Hematopoietic multipotent progenitor cell treated with erythropoietin and hydrocortisone succinate and interleukin-3 and kit ligand, for 6 days (in vitro differentiated cells): ENCODE results near the gene LRRC26.
"Not testable (repeated sequence)": the region's sequence is repeated elsewhere in the genome, so short reads cannot be mapped to it uniquely, and the experiment has no call there.

Experiments used
- DNase-seq: peaks from one replicate; pipeline ENCODE4 v3.0.0-alpha.2; 2015

LRRC26 gene

DNA sequence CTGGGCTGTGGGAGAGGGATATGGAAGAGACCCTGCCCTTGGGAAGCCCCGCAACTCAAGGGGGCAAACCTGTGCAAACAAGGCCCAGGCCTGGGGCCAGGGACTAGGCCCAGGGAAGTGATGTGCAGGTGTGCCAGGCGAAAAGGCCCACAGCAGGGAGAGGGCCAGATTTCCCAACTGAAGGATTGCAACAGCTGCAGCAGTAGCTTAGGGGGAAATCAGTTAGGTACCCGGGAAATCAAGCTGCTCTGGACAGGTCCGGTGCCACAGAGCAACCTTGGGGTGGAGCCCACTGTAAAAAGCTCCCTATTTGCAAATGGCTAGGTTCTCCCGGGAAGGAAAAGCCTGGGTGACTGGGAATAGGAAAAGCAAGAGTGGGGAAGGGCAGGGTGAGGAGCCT, 20.5 kb downstream of the LRRC26 start:
- DNase-seq, result no peak

DNA sequence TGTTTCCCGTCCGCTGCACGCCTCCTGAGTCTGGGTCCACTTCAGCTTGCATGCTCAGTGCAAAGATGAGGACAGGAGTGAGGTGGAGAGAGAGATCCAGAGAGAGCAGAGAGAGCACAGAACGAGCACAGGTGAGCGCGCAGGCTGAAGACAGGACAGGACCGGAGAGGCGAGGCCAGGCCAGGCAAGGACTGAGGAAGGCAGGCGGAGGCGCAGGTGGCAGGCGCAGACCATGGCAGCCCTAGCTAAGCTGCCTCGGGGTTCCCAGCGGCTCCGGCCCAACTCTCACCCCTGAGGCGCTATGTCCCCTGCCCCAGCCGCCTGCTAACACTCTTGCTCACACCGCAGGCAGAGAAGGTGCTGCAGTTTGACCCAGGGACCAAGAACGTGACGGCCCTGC, 21.2 kb downstream of the LRRC26 start:
- DNase-seq, result no peak

DNA sequence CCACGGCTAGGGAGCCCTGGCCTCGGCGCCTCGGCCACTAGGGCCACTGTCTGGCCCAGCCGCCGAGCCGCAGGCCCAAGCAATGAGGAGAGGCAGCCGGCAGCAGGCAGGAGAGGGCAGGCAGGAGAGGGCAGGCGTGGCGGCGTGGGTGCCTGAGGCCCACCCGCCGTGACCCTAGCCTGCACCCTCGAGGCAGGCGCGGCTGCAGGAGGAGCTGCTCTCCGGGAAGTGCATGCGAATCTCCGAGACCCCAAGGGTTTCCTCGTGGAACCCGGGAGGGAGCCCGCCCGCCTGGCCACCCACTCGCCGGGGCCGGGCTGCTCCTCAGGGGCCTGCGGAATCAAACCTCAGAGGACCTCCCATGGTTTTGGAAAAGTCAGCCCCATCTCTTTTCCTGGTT, 21.6 kb downstream of the LRRC26 start:
- DNase-seq, result no peak

DNA sequence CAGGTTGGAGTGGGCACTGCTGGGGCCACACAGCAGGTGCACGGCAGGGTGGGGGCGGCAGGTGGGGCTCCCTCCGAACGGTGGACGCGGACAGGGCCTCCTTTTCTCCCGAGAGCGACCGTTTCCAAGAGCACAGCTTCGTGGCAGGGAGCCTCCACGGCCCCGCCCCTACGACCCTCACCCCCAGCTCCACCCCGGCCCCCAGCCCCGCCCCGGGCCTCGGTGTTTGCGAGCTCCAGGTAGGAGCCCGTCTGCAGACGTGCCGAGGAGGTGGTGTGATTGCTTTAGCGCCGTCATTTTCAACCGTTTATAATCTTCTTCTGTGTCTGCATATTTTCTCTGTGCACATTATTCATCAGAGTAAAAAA, 22.1 kb downstream of the LRRC26 start:
- DNase-seq, result no peak

DNA sequence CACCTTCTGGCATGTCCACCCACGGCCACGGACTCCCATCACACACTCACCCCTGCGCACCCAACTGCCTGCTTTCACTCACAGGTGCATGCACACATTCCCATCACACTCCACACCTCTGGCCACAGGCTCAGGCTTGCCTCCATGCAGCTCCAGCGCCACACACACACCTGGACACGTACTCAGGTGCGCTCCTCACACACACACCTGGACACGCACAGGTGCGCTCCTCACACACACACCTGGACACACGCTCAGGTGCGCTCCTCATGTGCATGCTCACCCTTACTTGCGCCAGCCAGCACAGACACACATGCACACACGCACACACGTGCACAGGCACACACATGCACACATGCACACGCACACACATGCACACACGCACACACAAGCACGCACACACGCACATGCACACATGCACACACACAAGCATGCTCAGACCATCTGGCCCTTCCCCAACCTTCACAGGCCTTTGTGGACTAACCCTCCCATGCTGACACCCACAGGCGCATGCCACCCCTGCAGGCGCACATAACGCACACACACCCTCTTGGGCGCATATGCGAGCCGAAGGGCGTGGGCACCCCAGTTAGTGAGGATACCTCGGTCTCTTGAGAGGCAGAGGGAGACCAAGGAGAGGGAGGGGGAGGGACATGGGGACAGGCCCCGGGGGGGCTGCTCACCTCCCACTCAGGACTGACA, 22.6 kb downstream of the LRRC26 start:
- no peak for DNase-seq

DNA sequence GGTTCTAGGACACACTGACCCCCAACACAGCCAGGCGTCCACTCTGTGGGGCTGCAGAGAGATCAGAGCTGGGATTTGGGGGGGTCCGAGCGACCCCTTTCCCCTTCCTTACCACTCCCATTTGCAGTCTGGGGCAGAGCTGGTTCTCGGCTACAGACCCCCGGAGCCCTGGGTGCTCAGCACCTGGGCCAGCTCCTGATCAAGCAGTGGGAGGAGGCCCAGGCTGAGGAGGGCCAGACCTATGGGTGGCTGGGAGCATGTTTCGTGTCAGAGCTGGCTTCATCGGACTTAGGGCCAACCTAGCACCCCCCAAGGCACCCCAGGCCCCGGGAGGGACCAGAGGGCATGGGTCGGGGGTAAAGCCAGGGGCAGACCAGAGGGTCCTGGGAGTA, 23.3 kb downstream of the LRRC26 start:
- DNase-seq, result peak; percentile 41

DNA sequence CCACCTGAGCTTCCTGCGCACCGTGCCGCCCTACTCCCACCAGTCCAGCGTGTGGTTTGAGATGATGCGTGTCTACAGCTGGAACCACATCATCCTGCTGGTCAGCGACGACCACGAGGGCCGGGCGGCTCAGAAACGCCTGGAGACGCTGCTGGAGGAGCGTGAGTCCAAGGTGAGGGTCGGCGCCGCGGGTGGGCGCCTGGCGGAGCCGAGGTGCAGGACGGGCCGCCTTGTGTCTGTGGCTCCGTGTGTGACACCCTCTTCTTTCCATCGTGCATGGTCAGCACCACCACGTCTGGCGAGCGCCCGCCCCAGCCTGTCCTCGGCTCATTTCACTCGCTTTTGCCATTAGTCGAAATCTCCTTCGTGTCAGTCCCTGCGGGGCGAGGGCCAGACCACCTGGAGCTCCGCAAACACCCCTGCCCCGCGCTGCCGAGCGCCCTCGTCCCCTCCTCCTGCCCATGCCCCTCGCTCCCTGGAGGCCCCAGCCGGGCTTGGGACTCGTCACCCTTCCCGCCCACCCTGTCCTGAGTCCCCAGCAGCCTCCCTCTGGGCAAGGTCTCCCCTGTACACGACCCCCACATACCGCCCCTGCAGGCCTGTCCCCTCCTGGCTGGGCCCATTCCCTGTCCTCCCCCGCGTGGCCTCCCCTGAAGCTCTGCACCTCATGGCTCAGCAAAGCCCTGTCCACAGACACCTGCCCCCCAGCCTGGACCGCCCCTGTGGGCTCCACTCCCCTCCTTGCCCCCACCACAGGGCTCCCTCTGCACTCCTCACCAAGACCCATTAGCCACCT, 23.9 kb downstream of the LRRC26 start:
- DNase-seq, result no peak

DNA sequence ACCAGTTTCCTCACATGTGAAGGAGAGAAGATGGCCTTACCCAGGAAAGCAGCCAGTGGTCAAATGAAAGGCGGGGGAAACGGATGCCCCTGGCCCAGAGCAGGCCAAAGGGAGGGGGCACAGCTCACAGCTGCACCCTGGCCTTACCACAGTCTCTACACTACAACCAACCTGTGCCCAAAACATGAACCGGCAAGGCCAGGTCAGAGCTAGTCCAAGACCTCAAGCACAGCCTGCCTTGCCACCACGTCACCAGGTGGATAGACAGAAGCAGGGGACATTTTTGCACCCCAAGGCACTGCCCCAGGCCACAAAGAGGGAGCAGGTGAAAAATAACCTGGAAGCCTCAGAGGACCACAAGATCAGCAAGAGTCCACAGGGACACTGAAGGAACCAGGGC, 26.4 kb downstream of the LRRC26 start:
- no peak for DNase-seq

DNA sequence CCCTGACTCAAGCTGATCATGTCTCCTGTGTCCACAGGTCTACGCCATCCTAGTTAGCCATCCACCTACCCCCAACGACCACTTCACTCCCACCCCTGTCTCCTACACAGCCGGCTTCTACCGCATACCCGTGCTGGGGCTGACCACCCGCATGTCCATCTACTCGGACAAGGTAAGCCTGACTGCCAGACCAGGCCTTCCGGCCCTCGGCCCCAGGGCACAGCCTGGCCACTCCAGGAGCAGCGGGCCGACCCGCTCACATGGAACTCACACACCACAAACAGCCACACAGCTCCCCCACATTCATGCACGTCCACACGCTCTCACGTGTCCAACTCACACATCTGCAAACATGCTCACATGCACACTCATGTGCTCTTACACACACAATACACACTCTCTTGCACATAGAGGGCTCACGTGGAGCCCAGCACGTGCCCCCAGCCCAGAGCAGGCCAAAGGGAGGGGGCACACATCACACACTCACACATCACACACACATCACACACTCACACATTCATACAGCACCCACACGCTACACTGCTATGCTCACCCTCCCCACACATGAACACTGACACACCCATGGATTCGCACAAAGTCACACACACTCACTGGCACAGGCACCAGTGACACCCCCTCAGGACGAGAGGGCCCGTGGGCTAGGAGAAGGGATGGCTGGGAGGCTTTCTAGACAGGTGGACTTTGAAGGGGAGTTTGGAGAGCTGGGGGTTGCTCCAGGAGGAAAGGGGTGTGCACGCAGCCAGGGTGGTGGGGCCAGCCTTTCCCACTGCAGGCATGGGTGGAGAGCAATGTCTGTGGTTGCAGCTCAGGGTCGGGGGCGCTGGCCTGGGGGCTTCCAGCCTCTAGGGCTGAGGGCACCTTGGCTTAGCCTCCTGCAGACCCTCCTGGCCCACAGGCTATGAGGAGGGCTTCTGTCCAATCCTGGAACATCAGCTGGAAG, 27.6 kb downstream of the LRRC26 start:
- DNase-seq, result no peak

DNA sequence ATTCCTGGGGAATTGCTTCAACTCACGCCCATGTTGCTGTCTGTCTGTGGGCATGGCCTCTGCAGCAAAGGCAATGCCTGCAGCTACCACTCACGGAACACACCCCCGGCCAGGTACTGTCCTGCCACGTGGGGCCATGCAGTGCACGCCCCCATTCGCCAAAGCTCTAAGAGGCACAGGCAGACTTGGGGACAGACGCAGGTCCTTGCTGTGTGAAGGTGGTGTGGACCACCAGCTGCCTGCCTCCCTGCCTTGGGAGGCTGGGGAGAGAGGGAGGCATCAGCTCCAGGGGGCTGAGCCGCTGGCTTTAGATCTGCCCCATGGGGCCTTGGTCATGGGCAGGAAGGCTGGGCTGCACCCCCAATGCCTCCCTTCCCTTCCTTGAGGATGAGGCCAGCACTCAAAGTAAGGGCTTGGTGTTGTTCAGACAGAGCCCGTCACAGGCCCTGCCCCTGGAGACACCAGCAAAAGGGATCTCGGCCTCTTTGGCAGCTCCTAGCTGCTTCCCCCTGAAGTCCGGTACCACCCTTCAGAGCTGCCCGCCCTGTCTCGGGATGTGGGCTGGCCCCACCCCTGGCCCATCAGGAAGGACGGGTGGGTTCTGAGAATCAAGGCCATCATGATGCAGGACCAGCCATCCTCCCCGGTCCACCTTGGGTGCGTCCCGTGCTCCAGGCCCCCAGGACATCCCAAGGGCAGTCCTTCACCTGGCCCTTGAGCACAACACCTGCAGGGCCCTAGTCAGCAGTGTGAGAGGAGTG, 28.6 kb downstream of the LRRC26 start:
- DNase-seq, result no peak

DNA sequence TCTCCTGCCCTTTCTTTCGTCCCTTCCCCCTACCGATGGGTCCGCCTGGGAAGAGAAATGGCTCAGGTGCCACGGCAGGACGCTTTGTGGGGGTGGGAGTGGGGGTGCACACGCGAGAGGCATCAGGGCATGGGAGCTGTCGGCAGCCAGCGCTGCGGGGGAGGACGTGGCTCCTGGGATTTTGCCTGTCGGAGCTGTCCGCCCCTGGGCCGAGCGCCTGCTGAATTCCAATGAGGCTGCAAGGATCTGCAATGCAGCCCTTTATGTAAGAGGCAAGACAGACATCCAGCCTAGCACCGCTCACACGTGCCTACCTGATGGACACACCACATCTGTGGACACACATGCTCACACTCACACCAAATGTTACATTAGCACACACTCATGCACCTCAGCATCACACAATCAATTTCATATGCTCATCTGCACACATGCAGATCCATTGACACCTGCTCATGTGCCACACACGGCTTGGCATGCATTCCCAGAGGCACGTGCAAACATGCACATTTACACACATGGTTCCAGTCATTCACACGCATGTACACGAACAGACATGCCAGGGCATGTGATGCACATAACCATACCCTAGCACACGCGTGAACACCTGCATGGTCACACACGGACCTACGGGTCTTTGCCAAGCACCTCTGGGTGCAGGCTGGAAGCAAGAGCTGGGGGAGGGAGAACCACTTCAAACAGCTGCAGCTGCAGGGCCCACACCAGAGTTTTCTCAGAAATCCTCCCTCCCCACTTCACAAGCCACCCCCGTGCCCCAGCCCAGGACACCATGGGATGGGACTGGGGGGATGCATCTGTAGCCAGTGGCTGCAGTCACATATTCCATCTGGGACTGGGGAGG, 29.5 kb downstream of the LRRC26 start:
- no peak for DNase-seq

DNA sequence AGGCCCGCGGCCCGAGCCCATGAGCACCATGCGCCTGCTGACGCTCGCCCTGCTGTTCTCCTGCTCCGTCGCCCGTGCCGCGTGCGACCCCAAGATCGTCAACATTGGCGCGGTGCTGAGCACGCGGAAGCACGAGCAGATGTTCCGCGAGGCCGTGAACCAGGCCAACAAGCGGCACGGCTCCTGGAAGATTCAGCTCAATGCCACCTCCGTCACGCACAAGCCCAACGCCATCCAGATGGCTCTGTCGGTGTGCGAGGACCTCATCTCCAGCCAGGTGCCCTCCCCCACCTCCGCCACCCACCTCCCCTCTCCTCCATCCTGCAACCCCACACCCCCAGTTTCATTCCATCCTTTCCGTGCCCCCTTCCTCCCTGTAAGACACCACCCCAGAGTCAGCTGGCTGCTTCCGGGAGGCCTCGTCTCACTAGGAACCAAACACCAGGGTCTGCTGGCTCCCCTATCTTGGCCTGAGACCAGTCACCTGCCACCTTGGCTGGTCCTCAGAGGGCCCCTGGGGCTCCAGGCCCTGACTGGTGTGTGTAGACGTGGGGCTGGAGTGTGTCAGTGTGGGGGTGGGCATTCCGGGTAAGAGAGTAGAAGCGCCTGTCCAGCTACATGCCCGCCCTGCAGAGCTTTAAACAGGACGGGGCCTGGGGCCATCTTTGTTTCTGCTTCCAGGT, 30.2 kb downstream of the LRRC26 start:
- no peak for DNase-seq

DNA sequence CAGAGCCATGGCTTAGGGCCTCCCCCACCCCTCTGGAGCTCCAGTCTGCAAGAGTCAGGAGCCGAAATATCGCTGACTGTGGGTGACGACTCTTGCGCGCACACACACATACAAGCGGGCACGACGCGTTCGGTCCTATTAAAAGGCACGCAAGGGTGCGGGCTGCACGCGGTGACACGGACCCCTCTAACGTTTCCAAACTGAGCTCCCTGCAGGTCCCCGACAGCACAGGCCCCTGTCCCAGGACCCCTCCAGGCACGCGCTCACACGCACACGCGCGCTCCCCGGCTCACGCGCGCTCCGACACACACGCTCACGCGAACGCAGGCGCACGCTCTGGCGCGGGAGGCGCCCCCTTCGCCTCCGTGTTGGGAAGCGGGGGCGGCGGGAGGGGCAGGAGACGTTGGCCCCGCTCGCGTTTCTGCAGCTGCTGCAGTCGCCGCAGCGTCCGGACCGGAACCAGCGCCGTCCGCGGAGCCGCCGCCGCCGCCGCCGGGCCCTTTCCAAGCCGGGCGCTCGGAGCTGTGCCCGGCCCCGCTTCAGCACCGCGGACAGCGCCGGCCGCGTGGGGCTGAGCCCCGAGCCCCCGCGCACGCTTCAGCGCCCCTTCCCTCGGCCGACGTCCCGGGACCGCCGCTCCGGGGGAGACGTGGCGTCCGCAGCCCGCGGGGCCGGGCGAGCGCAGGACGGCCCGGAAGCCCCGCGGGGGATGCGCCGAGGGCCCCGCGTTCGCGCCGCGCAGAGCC, 31.0 kb downstream of the LRRC26 start, which contains the start of gene GRIN1:
Gene GRIN1 (plus strand): TSS at position 433 of the 746 bp plus-strand sequence. CDS start 333 bp downstream, outside the sequence.
- DNase-seq, result peak; percentile 63

DNA sequence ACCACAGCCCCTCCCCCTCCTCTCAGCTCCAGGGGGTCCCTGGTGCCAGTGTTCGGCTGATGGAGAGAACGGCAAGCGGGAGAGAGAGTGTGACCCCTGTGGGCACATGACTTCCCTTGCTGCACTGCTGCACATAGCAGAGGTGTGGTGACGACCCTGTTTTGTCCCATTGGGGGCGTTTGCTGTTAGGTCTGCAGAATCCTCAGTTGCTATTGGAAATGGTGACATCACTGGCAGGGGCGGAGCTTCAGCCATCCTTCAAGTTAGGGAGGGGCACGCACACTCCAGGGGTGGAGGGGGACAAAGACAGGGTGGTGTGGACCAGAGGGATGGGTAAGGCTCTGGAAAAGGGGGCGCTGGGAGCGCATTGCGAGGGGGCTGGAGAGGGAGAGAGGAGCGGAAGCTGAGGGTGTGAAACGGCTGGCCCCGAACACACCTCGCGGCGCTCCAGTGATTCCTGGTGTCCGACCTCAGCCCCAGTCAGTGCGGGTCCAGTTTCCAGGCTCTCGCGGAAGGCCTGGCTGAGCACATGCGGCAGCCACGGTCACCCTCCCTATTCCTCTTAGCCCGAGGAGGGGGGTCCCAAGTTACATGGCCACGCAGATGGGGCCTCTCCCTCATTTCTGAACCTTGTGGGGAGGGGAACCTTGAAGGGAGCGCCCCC, 31.7 kb downstream of the LRRC26 start:
- peak; percentile 53 for DNase-seq

DNA sequence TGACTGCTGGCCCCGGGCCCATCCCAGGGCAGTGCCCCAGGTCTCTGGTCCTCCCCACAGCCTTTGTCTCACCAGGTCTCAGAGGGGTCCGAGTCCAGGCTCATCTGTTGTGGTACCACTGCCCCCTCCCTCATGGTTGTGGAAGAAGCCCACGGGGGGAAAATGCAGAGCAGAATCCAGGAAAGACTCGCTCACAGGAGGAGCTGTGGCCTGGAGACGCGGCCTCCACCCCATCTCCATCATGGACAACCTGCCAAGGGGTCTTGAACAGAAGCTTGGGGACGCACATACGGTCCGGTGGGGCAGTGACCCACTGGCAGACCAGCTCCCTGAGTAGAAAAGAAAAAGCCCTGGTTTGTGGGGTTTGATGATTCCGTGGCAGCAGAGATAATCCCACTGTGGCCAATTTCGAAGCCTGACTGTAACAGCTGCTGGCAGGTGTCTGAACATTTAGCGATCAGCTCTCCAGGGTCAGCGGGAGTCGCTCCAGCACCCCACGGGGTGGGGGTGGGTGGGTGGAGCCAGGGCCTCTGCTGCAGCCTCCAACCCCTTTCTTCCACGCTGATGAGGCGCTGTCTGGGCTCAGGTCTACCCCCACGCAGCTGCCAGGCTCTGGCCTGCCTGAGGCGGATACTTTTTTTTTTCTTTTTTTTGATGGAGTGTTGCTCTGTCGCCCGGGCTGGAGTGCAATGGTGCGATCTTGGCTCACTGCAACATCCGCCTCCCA, 32.8 kb downstream of the LRRC26 start:
- DNase-seq, result no peak

DNA sequence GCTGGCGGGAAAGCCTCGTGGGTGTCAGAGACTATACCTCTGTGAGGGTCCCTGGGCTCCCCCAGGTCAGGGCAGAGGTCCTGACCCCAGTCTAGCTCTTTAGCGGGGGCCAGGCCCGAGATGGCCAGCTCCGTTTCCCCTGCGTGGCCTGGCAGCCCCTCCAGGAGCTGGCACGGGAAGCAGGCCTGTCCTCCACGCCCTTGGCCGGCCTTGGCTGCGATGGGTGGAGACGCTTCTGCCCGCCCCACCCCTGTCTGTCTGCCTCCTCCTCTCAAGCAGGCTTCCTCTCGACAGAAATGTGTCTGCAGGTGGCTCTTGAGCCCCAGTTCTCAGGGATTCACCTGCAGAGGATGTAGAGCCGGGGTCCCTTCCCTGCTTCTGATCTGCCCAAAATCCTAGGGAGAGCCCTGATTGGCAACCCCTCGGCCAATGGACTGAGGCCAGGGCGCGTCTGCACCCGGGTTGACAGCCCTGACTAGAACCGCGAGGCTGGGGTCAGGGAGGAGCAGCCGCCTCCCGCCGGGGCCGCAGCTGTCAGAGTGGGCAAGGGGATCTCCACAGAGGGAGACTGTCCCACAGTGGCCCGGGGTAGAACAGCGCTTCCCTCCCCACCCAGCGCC, 33.5 kb downstream of the LRRC26 start:
- peak; percentile 62 for DNase-seq

DNA sequence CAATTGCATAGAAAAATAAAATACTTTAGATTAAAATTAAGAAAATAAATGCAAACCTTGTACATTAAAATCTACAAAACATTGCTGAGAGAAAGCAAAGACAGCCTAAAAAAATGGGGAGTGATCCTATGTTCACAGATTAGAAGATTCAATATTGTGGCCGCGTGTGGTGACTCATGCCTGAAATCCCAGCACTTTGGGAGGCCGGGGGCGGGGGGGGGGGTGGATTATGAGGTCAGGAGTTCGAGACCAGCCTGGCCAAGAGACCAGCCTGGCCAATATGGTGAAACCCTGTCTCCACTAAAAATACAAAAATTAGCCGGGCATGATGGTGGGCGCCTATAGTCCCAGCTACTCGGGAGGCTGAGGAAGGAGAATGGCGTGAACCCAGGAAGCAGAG, 34.7 kb downstream of the LRRC26 start:
- not testable (repeated sequence) for DNase-seq

DNA sequence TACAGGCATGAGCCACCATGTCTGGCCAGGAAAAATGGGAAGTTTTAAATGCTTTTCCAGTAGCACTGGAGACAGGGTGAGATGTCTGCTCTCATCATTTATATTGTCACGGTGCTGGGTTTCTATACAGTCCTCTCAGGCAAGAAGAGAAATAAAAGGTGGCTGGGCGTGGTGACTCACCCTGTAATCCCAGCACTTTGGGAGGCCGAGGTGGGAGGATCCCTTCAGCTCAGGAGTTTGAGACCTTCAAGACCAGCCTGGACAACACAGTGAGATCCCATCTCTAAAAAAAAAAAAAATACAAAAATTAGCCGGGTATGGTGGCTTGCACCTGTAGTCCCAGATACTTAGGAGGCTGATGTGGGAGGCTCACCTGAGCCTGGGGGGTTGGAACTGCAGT, 35.7 kb downstream of the LRRC26 start:
- no peak for DNase-seq
